ENCODE results near the gene CKAP2.
A peak's percentile ranks its signal among the peaks of the same experiment; 100 is the strongest.
"Not testable (repeated sequence)": the region's sequence is repeated elsewhere in the genome, so short reads cannot be mapped to it uniquely, and the experiment has no call there.

The CKAP2 gene

DNA sequence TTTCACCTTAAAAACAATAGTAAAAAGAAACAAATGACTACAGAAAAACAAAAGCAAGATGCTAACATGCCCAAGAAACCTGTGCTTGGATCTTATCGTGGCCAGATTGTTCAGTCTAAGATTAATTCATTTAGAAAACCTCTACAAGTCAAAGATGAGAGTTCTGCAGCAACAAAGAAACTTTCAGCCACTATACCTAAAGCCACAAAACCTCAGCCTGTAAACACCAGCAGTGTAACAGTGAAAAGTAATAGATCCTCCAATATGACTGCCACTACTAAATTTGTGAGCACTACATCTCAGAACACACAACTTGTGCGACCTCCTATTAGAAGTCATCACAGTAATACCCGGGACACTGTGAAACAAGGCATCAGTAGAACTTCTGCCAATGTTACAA is 6.0 kb downstream of the CKAP2 start:
- H3K4me3 ChIP-seq (ENCODE audit: low read depth, low read length): no peak overlapping the region
- peaks cover 77 to 93% of the 10 kb centered on the region in 2 experiments for H3K36me3 ChIP-seq (ENCODE audit: control insufficient read depth in 2 of 2, insufficient read depth in 1 of 2, low read length in 2 of 2)
- peaks cover 8% of the 10 kb centered on the region; the same call in 1 of the 2 replicates for H3K4me1 ChIP-seq (ENCODE audit: control insufficient read depth, insufficient read depth, low read length)
- no peak overlapping the region for H3K27ac ChIP-seq (ENCODE audit: extremely low read depth, low read depth, low read length)
- CTCF ChIA-PET: no interaction called here
- POLR2A ChIA-PET: no interaction called here
- no peak for TF ChIP-seq ZNF10 (tag by site-specific recombination; IDR thresholded peaks at IDR 0.05)
- no peak for TF ChIP-seq SP2 (tag by site-specific recombination; IDR thresholded peaks at IDR 0.05)
- no peak for TF ChIP-seq ZNF23 (tag by site-specific recombination; IDR thresholded peaks at IDR 0.05; ENCODE audit: borderline replicate concordance)
- TF ChIP-seq, protein P1, sequence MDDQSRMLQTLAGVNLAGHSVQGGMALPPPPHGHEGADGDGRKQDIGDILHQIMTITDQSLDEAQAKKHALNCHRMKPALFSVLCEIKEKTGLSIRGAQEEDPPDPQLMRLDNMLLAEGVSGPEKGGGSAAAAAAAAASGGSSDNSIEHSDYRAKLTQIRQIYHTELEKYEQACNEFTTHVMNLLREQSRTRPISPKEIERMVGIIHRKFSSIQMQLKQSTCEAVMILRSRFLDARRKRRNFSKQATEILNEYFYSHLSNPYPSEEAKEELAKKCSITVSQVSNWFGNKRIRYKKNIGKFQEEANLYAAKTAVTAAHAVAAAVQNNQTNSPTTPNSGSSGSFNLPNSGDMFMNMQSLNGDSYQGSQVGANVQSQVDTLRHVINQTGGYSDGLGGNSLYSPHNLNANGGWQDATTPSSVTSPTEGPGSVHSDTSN (CRISPR knock-in tag; IDR thresholded peaks at IDR 0.05): no peak
- TF ChIP-seq, protein P2, sequence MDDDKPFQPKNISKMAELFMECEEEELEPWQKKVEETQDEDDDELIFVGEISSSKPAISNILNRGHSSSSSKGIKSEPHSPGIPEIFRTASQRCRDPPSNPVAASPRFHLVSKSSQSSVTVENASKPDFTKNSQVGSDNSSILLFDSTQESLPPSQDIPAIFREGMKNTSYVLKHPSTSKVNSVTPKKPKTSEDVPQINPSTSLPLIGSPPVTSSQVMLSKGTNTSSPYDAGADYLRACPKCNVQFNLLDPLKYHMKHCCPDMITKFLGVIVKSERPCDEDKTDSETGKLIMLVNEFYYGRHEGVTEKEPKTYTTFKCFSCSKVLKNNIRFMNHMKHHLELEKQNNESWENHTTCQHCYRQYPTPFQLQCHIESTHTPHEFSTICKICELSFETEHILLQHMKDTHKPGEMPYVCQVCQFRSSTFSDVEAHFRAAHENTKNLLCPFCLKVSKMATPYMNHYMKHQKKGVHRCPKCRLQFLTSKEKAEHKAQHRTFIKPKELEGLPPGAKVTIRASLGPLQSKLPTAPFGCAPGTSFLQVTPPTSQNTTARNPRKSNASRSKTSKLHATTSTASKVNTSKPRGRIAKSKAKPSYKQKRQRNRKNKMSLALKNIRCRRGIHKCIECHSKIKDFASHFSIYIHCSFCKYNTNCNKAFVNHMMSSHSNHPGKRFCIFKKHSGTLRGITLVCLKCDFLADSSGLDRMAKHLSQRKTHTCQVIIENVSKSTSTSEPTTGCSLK (tag by site-specific recombination; IDR thresholded peaks at IDR 0.05): no peak
- TF ChIP-seq ZNF596 (tag by site-specific recombination; IDR thresholded peaks at IDR 0.05): no peak
- no peak for TF ChIP-seq ZNF211 (tag by site-specific recombination; IDR thresholded peaks at IDR 0.05; ENCODE audit: low read depth)
- no peak for TF ChIP-seq ZNF837 (tag by site-specific recombination; IDR thresholded peaks at IDR 0.05)
- TF ChIP-seq, protein P3, sequence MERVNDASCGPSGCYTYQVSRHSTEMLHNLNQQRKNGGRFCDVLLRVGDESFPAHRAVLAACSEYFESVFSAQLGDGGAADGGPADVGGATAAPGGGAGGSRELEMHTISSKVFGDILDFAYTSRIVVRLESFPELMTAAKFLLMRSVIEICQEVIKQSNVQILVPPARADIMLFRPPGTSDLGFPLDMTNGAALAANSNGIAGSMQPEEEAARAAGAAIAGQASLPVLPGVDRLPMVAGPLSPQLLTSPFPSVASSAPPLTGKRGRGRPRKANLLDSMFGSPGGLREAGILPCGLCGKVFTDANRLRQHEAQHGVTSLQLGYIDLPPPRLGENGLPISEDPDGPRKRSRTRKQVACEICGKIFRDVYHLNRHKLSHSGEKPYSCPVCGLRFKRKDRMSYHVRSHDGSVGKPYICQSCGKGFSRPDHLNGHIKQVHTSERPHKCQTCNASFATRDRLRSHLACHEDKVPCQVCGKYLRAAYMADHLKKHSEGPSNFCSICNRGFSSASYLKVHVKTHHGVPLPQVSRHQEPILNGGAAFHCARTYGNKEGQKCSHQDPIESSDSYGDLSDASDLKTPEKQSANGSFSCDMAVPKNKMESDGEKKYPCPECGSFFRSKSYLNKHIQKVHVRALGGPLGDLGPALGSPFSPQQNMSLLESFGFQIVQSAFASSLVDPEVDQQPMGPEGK (tag by site-specific recombination; IDR thresholded peaks at IDR 0.05): no peak
- TF ChIP-seq ZNF423 (tag by site-specific recombination; IDR thresholded peaks at IDR 0.05): no peak
- no peak for TF ChIP-seq ZNF404 (tag by site-specific recombination; IDR thresholded peaks at IDR 0.05)
- no peak for TF ChIP-seq ZNF324 (tag by site-specific recombination; IDR thresholded peaks at IDR 0.05)
- H3K9me3 ChIP-seq (ENCODE audit: control insufficient read depth, insufficient read depth, low read depth, low read length): no peaks in the 10 kb centered on the region

DNA sequence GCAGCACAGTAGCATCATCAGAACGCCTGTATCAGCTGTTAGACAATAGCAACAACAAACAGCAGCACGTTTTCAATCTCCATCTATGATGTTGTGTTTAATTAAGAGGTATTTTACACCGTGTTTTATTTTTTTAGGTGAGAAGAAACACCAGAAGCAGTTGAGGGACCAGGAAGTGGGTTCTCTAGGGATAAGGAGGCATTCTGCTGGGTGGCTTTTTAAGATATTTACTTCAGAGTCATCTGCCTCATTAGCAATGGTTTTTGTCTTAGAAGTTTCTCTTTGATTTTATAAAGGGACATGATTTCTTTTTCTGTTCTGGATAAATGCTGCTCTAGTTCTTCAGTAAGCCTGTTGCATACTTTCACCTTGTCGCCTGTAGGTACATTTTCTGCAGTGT is 8.2 kb downstream of the CKAP2 start:
- CTCF ChIA-PET: no interaction called here
- Histone ChIP-seq H3K27ac (ENCODE audit: extremely low read depth, low read depth, low read length) (no peak overlapping the region), H3K4me3 (ENCODE audit: low read depth, low read length) (no peak overlapping the region), H3K36me3 (ENCODE audit: control insufficient read depth in 2 of 2, insufficient read depth in 1 of 2, low read length in 2 of 2) (peaks cover 77 to 94% of the 10 kb centered on the region in 2 experiments), H3K9me3 (ENCODE audit: control insufficient read depth, insufficient read depth, low read depth, low read length) (no peaks in the 10 kb centered on the region), H3K4me1 (ENCODE audit: control insufficient read depth, insufficient read depth, low read length) (no peaks in the 10 kb centered on the region)
- POLR2A ChIA-PET: interaction anchor here (1.1 kb wide), 1 partner anchor 11 kb away, joined by 9 read pairs; no protein-coding TSS in a partner anchor
- TF ChIP-seq SCRT2 (tag by site-specific recombination; IDR thresholded peaks at IDR 0.05) (peak; percentile 17; the same call in 1 of the 2 replicates), ZNF324 (tag by site-specific recombination; IDR thresholded peaks at IDR 0.05) (no peak)

DNA sequence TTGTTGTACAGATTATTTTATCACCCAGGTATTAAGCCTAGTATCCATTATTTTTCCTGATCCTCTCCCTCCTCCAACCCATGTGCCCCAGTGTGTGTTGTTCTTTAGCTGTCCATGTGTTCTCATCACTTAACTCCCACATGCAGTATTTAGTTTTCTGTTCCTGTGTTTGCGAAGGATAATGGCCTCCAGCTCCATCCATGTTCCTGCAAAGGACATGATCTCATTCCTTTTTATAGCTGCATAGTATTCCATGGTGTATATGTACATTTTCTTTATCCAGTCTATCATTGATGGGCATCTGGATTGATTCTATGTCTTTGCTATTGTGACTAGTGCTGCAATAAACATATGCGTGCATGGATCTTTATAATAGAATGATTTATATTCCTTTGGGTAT is 13.2 kb downstream of the CKAP2 start:
- CTCF ChIA-PET; H3K4me3 ChIP-seq (ENCODE audit: low read depth, low read length); H3K4me1 ChIP-seq (ENCODE audit: control insufficient read depth, insufficient read depth, low read length); H3K27ac ChIP-seq (ENCODE audit: extremely low read depth, low read depth, low read length); H3K9me3 ChIP-seq (ENCODE audit: control insufficient read depth, insufficient read depth, low read depth, low read length); POLR2A ChIA-PET: not testable (repeated sequence)
- peak; percentile 93 for TF ChIP-seq ZNF146 (tag by site-specific recombination; IDR thresholded peaks at IDR 0.05)
- H3K36me3 ChIP-seq (ENCODE audit: control insufficient read depth in 2 of 2, insufficient read depth in 1 of 2, low read length in 2 of 2): peaks cover 74 to 84% of the 10 kb centered on the region in 2 experiments

DNA sequence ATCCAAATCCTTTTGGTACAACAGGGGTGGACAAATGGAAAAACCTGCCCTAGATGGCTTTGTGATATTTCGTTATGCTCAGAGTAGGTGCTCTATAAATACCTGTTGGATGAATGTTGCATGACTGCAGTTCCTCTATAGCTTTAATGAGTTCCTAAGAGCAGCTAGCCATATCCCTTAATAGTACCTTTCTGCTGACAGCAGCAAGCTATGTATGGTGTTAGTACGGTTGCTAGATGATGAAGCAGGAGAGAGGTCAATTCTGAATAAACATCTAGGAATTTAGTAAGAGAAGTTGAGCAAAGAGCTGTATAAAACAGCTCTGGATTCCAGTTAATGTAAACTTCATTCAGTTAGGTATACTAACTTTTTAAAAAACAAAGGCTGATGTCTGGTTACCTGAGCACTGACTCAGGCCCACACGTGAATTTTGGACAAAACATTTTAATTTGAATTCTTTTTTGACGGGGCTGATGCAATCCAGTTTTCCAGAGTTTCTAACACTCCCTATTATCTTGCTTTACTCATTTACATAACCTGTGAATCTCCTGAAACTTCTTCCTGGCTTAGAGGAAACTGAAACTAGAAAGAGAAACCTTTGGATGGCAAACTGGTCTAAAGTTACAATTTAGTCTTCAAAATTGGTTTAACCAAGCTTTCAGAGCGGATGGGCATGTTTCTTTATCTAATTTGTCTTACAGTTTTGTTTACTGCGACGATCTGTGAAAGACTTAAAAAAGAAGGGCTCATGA is 25.6 kb downstream of the CKAP2 start:
- CTCF ChIA-PET; H3K27ac ChIP-seq (ENCODE audit: extremely low read depth, low read depth, low read length): not testable (repeated sequence)

DNA sequence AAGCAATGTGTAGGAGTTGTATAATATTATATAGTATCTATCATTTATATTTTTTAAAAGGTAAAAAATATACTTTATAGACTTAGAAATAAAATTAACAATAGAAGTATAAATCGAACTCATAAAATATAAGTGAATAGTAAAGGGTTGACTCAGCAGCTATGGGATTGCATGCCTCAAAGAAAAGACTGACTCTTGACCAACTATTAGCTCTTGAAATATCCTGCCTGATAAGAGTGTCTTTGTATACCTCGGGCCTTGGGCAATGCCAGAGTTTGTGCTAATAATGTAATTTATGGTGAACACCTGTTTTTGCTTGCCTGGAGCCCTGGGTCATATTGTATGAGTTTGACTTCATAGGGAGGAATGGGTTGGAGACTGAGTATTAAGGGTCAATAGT is 31.8 kb downstream of the CKAP2 start:
- CTCF ChIA-PET: not testable (repeated sequence)

More for the DNA sequence above, 25.6 kb downstream of the CKAP2 start:
- not testable (repeated sequence) for H3K4me1 ChIP-seq (ENCODE audit: control insufficient read depth, insufficient read depth, low read length); H3K9me3 ChIP-seq (ENCODE audit: control insufficient read depth, insufficient read depth, low read depth, low read length); H3K4me3 ChIP-seq (ENCODE audit: low read depth, low read length)
- H3K36me3 ChIP-seq (ENCODE audit: control insufficient read depth in 2 of 2, insufficient read depth in 1 of 2, low read length in 2 of 2): peaks cover 12 to 14% of the 10 kb centered on the region in 2 experiments; a peak in 2 of 3 replicates
- POLR2A ChIA-PET: interaction anchor here (0.9 kb wide), 1 partner anchor 14 kb away, joined by 3 read pairs; no protein-coding TSS in a partner anchor

DNA sequence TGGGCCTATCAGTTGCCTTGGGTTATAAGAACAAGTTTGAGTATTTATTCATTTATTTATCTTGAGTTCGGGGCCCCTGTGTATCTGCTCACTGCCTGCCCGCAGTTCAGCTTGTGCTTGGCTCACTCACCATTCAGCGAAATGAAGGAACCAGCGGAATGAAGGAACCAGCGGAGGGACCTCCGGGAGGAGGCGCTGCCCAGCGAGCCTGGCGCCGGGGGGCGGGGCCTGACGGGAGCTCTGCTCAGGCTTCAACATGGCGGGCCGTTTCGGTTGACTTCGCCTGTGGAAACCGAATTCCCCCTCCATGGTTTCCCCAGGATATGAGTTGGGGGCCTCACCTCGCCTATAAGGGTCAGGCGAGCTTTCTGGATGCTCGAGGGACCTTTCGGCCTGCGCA is 33.5 kb downstream of the CKAP2 start:
- H3K4me3 ChIP-seq (ENCODE audit: low read depth, low read length); POLR2A ChIA-PET; CTCF ChIA-PET; H3K36me3 ChIP-seq (ENCODE audit: control insufficient read depth in 2 of 2, insufficient read depth in 1 of 2, low read length in 2 of 2); H3K4me1 ChIP-seq (ENCODE audit: control insufficient read depth, insufficient read depth, low read length); H3K27ac ChIP-seq (ENCODE audit: extremely low read depth, low read depth, low read length); H3K9me3 ChIP-seq (ENCODE audit: control insufficient read depth, insufficient read depth, low read depth, low read length): not testable (repeated sequence)

More for the DNA sequence above, 31.8 kb downstream of the CKAP2 start:
- H3K27ac ChIP-seq (ENCODE audit: extremely low read depth, low read depth, low read length); H3K4me1 ChIP-seq (ENCODE audit: control insufficient read depth, insufficient read depth, low read length); H3K9me3 ChIP-seq (ENCODE audit: control insufficient read depth, insufficient read depth, low read depth, low read length); H3K4me3 ChIP-seq (ENCODE audit: low read depth, low read length); H3K36me3 ChIP-seq (ENCODE audit: control insufficient read depth in 2 of 2, insufficient read depth in 1 of 2, low read length in 2 of 2): not testable (repeated sequence)
- POLR2A ChIA-PET: interaction anchor here (0.6 kb wide), 1 partner anchor 594 kb away, joined by 3 read pairs; no protein-coding TSS in a partner anchor

All from HEK293 (cell line).